ENCODE results near the gene YTHDC1.
"Not testable (repeated sequence)": the region's sequence is repeated elsewhere in the genome, so short reads cannot be mapped to it uniquely, and the experiment has no call there.

Gene YTHDC1

DNA sequence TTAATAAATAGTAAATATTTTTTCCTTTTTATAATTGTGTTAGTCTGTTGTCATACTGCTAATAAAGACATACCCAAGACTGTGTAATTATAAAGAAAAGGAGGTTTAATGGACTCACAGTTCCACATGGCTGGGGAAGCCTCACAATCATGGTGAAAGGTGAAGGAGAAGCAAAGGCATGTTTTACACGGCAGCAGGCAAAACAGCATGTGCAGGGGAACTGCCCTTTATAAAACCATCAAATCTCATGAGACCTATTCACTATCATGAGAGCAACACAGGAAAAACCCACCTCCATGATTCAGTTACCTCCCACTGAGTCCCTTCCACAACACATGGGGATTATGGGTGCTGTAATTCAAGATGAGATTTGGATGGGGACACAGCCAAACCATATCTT is 58.6 kb downstream of the YTHDC1 start:
- no peak for DNase-seq

DNA sequence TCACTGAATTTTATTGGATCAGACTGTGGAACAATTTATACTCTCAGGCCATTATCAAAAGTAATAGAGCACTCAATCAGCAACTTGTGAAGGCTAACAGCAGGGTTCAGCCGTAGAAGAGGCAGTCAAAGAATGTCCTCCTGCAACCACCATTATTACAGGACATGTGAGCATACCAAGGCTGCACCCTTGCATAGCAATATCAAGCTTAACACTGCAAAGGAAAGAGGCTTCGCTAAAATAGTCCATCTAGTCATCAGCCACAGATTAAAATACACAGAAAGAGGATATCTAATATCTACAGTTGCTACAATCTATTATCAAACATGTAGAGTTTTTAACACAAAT is 61.5 kb downstream of the YTHDC1 start:
- no peak for DNase-seq

DNA sequence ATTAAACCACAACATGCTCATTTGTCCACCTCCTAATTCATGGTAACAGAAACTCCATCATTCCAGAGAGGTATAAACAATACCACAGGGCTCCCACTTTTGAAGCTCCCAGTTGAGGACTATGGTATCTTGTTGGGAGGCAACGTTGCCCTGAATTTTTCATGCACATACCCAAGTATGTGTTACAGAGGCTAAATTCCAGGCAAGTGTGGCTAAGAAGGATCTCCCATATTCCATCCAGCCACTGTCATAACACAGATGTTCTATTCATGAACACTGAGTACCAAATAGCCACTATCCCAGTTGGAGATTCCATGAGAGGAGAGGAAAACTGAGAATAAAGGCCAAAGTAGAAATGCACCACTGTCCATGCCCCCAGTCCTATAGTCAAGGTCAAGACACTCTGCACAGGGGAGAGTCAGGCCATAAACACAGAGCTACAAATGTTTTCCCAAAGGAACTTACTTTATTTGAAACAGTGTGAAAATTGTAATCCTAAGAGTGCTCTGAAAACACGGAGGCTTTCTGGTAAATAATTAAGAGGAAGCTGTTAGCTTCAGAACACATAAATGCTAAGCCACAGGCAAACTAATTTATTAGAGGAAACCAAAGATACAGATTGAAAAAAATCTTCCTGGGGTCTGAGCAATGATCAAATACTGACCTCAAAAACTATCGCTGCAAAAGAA is 62.0 kb downstream of the YTHDC1 start:
- DNase-seq = no peak

DNA sequence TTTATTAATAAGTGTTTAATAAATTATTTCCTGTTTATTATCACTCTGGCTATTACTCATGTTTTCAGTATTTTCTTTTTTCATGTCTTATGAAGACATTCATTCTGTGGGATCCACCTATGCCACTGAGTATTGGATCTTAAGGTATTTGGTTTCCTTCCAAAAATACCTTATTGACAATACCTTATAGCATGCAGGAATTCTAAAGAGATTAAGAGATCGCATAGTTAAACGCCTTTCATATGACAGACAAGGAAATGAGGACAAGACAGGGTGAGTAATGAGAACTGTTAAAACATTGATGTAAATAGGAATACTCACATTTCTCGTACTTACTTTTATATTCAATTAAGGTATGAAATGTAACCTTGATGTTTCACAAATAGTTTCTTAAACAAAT is 66.2 kb downstream of the YTHDC1 start:
- no peak for DNase-seq

DNA sequence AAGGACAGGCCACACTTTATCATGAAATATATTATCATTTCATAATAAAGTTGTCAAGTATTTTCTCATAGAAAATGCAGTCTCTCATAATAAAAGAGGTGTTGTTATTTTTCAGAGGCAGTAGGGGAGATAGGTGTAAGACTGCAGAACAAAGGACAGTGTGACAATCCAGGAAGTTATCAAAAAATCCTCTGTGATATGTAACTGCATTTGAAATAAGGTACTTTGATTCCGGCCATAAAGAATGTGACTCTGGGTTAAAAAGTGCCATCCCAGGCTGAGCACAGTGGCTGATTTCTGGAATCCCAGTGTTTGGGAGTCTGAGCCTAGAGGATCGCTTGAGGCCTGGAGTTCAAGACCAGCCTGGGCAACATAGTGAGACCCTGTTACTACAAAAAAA is 66.8 kb downstream of the YTHDC1 start:
- DNase-seq = no peak

DNA sequence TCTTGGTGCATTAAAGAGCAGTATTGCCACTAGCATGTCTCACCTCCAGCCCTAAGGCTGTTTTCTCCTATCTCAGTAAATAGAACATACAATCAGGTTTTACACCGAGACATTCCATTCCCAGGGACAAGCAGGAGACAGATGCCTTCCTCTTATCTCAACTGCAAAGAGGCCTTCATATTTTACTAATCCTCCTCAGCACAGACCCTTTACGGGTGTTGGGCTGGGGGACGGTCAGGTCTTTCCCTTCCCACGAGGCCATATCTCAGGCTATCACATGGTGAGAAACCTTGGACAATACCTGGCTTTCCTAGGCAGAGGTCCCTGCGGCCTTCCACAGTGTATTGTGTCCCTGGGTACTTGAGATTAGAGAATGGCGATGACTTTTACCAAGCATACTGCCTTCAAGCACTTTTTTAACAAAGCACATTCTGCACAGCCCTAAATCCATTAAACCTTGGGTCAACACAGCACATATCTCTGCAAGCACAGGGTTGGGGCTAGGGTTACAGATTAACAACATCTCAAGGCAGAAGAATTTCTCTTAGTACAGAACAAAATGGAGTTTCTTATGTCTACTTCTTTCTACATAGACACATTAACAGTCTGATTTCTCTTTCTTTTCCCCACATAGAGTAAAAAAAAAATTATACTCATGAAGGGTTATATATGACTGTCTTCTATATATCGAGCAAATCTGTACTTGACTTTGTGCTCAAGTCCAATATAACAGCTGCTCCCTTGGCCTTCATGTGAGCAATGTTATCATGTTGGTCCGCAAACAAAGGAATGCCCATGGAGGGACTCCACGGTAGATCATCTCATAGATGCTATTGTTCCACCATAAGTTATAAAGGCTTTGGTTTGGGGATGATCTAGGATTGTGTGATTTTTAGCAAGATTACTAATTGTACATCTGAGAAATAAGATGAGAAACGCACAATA is 67.8 kb downstream of the YTHDC1 start:
- DNase-seq = not testable (repeated sequence)

DNA sequence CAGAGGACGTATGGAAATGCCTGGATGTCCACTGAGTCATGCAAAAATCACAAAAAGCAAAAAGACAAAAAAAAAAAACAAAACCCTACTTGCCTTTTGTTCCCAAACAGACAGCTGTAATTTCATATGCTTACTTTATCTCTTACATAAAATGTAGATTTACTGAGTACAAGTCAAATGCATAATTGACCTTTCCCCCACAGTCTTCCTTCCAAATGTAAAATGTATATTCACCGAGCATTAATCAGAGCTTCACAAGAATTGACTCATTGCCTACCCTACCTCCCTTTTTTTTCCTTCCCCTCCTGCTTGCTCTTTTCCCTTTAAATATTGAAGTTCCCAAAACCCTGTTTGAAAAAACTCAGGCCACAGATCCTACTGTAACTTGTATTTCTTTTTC is 71.9 kb downstream of the YTHDC1 start:
- no peak for DNase-seq

DNA sequence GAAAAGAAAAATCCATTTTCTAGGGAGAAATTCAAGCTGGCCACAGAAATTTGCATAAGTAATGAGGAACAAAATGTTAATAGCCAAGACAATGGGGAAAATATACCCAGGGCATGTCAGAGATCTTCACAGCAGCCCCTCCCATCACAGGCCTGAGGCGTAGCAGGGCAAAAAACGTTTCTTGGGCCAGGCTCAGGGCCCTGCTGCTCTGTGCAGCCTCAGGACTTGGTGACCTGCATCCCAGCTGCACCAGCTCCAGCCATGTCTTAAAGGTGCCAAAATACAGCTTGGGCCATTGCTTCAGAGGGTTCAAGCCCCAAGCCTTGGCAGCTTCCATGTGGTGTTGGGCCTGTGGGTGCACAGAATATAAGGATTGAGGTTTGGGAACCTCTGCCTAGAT is 72.3 kb downstream of the YTHDC1 start:
- DNase-seq = no peak

DNA sequence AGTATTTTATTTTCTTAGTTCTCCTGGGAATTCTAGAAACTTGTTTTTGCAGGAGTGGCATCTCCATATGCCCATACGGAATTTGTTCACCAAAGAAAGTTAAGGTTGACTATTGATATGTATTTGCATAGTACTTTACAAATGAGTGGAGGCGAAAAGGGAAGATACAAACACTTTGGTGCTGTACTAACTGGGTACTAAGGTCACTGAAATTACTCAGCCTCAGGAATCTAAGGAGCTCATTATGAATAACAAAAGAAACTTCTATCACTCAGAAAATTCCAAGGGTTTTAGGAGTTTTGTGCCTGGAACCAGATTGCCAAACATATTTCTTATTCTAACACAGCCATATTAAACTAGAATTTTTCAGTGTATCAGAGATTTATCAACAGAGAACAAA is 77.0 kb downstream of the YTHDC1 start:
- no peak for DNase-seq

DNA sequence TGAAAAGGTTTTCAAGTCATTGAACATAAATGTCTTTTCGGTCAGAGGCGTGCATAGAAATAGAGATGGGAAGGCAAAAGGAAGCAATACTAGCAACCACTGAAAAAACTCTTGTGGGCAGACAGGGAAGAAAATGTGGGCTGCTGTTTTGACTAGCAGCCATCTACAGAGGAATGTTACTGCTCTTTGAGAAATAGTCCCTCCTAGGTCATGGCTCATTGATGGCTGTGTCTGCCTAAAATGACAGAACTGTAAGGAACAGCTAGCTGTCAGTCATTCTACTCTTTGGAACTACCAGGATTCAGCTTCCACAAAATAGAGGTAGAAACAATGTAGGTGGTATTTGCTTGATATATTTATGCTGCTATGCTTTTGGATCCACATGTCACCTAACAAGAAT is 77.5 kb downstream of the YTHDC1 start:
- no peak for DNase-seq

DNA sequence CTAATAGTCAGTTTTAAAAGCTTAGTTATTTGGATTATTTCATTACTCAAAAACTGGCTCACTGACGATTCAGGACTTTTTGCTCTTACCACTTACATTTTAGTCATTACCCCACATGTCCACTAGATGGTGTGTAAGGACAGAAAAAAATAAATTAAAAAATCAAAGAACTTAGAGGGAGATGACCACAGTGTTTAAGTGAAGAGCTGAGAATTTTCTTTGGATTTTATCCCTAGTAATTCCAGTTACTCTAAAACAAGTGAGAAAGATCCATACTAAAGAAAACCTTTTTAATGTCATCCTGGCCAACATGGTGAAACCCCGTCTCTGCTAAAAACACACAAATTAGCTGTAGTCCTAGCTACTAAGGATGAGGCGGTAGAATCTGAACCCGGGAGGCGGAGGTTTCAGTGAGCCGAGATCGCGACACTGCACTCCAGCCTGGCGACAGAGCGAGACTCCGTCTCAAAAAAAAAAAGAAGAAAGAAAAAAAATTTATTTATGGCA is 78.0 kb downstream of the YTHDC1 start:
- DNase-seq = peak in 3 of 56 donors; percentile 2 to 23 (median 2)

DNA sequence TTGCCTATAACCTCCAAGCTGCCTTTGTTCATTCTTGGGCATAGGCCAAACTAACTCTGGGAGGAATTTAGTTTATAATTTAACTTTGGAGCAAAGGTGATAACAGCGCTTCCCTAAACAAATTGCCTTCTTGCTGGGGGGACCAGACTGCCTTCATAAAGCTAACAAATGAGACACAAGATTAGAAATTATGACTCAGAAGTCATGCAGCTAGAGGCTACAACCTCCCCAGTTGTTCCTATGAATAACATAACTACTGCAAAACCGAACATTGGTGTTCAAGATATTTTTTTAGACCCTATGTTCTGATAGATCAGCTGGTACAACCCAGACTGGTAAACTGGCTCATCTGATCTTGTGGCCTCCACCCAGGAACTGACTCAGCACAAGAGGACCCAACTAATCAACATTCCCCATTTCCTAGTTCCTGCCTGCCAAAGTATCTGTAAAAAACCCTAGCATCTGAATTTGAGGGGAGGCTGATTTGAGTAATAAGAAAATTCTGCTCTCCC is 82.4 kb downstream of the YTHDC1 start:
- DNase-seq = no peak

DNA sequence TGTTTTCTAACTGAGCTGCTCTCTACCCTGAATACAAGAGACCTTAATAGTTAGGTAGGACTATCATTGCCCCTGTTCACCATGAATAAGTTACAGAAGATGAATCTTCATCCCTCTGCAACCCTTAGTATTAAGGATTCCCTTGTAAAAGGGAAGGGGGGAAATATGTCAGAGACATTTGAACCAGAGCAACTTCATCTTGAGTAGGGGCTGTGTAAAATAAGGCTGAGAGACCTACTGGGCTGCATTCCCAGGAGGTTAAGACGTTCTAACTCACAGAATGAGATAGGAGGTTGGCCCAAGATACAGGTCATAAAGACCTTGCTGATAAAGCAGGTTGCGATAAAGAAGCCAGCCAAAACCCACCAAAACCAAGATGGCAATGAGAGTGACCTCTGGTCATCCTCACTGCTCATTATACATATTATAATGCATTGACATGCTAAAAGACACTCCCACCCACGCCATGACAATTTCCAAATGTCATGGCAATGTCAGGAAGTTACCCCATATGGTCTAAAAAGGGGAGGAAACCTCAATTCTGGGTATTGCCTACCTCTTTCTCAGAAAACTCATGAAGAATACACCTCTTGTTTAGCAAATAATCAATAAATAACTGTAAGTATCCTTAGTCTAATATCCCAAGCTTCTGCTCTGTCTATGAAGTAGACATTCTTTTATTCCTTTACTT is 84.9 kb downstream of the YTHDC1 start:
- no peak for DNase-seq
